Measurements from ENCODE around the gene ST6GALNAC5.

GRCh38 chr1:77026640-77027039, 159.4 kb downstream of the ST6GALNAC5 start:
- TF ChIP-seq CTCF (IDR thresholded peaks at IDR 0.05; ENCODE audit: insufficient read depth, low read length, poor library complexity, severe bottlenecking) (no peak), EZH2phosphoT487 (conservative IDR thresholded peaks at IDR 0.05; ENCODE audit: low read length) (no peak)

All from SU-DHL-6 (cell line).